ENCODE data around the gene MYL1.

Gene MYL1

GRCh38 chr2:210315015-210315788 is at the start of gene MYL1:
Gene MYL1 (minus strand): TSS chr2:210315174. CDS start chr2:210315042, 132 bp downstream.
- H3K27me3 Mint-ChIP-seq = peaks cover 1% of the 10 kb centered on the region
- H3K36me3 Mint-ChIP-seq = no peaks in the 10 kb centered on the region
- H3K4me3 Mint-ChIP-seq = no peak within 1 kb of the TSS
- no peak within 1 kb of the TSS for H3K27ac Mint-ChIP-seq
- no peaks in the 10 kb centered on the region for H3K9me3 Mint-ChIP-seq
- H3K4me1 Mint-ChIP-seq = no peaks in the 10 kb centered on the region

GRCh38 chr2:210363876-210364275 is 48.9 kb upstream of the MYL1 start:
- H3K36me3 Mint-ChIP-seq = no peaks in the 10 kb centered on the region
- H3K9me3 Mint-ChIP-seq = no peaks in the 10 kb centered on the region
- H3K27ac Mint-ChIP-seq = no peak overlapping the region
- peaks cover 7% of the 10 kb centered on the region for H3K27me3 Mint-ChIP-seq
- no peak overlapping the region for H3K4me3 Mint-ChIP-seq
- H3K4me1 Mint-ChIP-seq = no peaks in the 10 kb centered on the region

- no peaks in the 10 kb centered on the region for H3K4me1 Mint-ChIP-seq
- no peaks in the 10 kb centered on the region for H3K36me3 Mint-ChIP-seq
- no peaks in the 10 kb centered on the region for H3K9me3 Mint-ChIP-seq
- H3K27me3 Mint-ChIP-seq = peaks cover 7% of the 10 kb centered on the region
- no peak overlapping the region for H3K27ac Mint-ChIP-seq
- no peak overlapping the region for H3K4me3 Mint-ChIP-seq
Observed at GRCh38 chr2:210363261-210363660, 48.3 kb upstream of the MYL1 start.

- peaks cover 7% of the 10 kb centered on the region for H3K27me3 Mint-ChIP-seq
- no peaks in the 10 kb centered on the region for H3K9me3 Mint-ChIP-seq
- H3K36me3 Mint-ChIP-seq = no peaks in the 10 kb centered on the region
- no peaks in the 10 kb centered on the region for H3K4me1 Mint-ChIP-seq
- H3K4me3 Mint-ChIP-seq = no peak overlapping the region
- H3K27ac Mint-ChIP-seq = no peak overlapping the region
Observed at GRCh38 chr2:210360412-210360811, 45.4 kb upstream of the MYL1 start.

- H3K4me1 Mint-ChIP-seq = no peaks in the 10 kb centered on the region
- H3K27me3 Mint-ChIP-seq = peaks cover 7% of the 10 kb centered on the region
- H3K9me3 Mint-ChIP-seq = no peaks in the 10 kb centered on the region
- H3K36me3 Mint-ChIP-seq = no peaks in the 10 kb centered on the region
- no peak overlapping the region for H3K4me3 Mint-ChIP-seq
- no peak overlapping the region for H3K27ac Mint-ChIP-seq
Observed at GRCh38 chr2:210356944-210357343, 42.0 kb upstream of the MYL1 start.

- no peaks in the 10 kb centered on the region for H3K36me3 Mint-ChIP-seq
- H3K9me3 Mint-ChIP-seq = peaks cover 13% of the 10 kb centered on the region
- no peaks in the 10 kb centered on the region for H3K4me1 Mint-ChIP-seq
- no peak overlapping the region for H3K4me3 Mint-ChIP-seq
- H3K27me3 Mint-ChIP-seq = no peaks in the 10 kb centered on the region
- H3K27ac Mint-ChIP-seq = no peak overlapping the region
Observed at GRCh38 chr2:210337159-210337558, 22.2 kb upstream of the MYL1 start.

GRCh38 chr2:210324906-210325305 is 9.9 kb upstream of the MYL1 start:
- no peaks in the 10 kb centered on the region for H3K27me3 Mint-ChIP-seq
- no peaks in the 10 kb centered on the region for H3K36me3 Mint-ChIP-seq
- H3K9me3 Mint-ChIP-seq = no peaks in the 10 kb centered on the region
- no peak overlapping the region for H3K4me3 Mint-ChIP-seq
- no peak overlapping the region for H3K27ac Mint-ChIP-seq
- H3K4me1 Mint-ChIP-seq = no peaks in the 10 kb centered on the region

GRCh38 chr2:210324458-210324857 is 9.5 kb upstream of the MYL1 start:
- Mint-ChIP-seq H3K27me3 (no peaks in the 10 kb centered on the region), H3K27ac (no peak overlapping the region), H3K4me1 (no peaks in the 10 kb centered on the region), H3K36me3 (no peaks in the 10 kb centered on the region), H3K4me3 (no peak overlapping the region), H3K9me3 (no peaks in the 10 kb centered on the region)

- Mint-ChIP-seq H3K4me1 (no peaks in the 10 kb centered on the region), H3K27ac (no peak overlapping the region), H3K27me3 (no peaks in the 10 kb centered on the region), H3K36me3 (no peaks in the 10 kb centered on the region), H3K9me3 (no peaks in the 10 kb centered on the region), H3K4me3 (no peak overlapping the region)
Observed at GRCh38 chr2:210323003-210323402, 8.0 kb upstream of the MYL1 start.

- Mint-ChIP-seq H3K27me3 (peaks cover under 1% of the 10 kb centered on the region), H3K27ac (no peak overlapping the region), H3K4me1 (no peaks in the 10 kb centered on the region), H3K36me3 (no peaks in the 10 kb centered on the region), H3K9me3 (no peaks in the 10 kb centered on the region), H3K4me3 (no peak overlapping the region)
Observed at GRCh38 chr2:210318891-210319290, 3.9 kb upstream of the MYL1 start.

- Mint-ChIP-seq H3K27me3 (peaks cover 1% of the 10 kb centered on the region), H3K4me1 (no peaks in the 10 kb centered on the region), H3K27ac (no peak overlapping the region), H3K9me3 (no peaks in the 10 kb centered on the region), H3K36me3 (no peaks in the 10 kb centered on the region), H3K4me3 (no peak overlapping the region)
Observed at GRCh38 chr2:210318486-210318885, 3.5 kb upstream of the MYL1 start.

GRCh38 chr2:210310550-210310949 is 4.4 kb downstream of the MYL1 start:
- no peaks in the 10 kb centered on the region for H3K36me3 Mint-ChIP-seq
- H3K4me1 Mint-ChIP-seq = no peaks in the 10 kb centered on the region
- H3K9me3 Mint-ChIP-seq = no peaks in the 10 kb centered on the region
- peaks cover 5% of the 10 kb centered on the region for H3K27me3 Mint-ChIP-seq
- H3K27ac Mint-ChIP-seq = no peak overlapping the region
- no peak overlapping the region for H3K4me3 Mint-ChIP-seq

- Mint-ChIP-seq H3K4me3 (no peak overlapping the region), H3K4me1 (no peaks in the 10 kb centered on the region), H3K27me3 (peaks cover 5% of the 10 kb centered on the region), H3K36me3 (no peaks in the 10 kb centered on the region), H3K27ac (no peak overlapping the region), H3K9me3 (no peaks in the 10 kb centered on the region)
Observed at GRCh38 chr2:210309548-210310233, 5.3 kb downstream of the MYL1 start.

GRCh38 chr2:210303498-210303897 is 11.5 kb downstream of the MYL1 start:
- H3K27me3 Mint-ChIP-seq = peaks cover 1% of the 10 kb centered on the region
- H3K9me3 Mint-ChIP-seq = no peaks in the 10 kb centered on the region

GRCh38 chr2:210302326-210302725 is 12.6 kb downstream of the MYL1 start:
- no peak overlapping the region for H3K4me3 Mint-ChIP-seq
- no peaks in the 10 kb centered on the region for H3K36me3 Mint-ChIP-seq
- H3K9me3 Mint-ChIP-seq = no peaks in the 10 kb centered on the region
- no peaks in the 10 kb centered on the region for H3K4me1 Mint-ChIP-seq
- H3K27me3 Mint-ChIP-seq = peaks cover 1% of the 10 kb centered on the region
- no peak overlapping the region for H3K27ac Mint-ChIP-seq

More at GRCh38 chr2:210303498-210303897, 11.5 kb downstream of the MYL1 start:
- Mint-ChIP-seq H3K4me3 (no peak overlapping the region), H3K36me3 (no peaks in the 10 kb centered on the region), H3K27ac (no peak overlapping the region), H3K4me1 (no peaks in the 10 kb centered on the region)

- H3K9me3 Mint-ChIP-seq = no peaks in the 10 kb centered on the region
- H3K4me3 Mint-ChIP-seq = no peak overlapping the region
- H3K27me3 Mint-ChIP-seq = peaks cover 1% of the 10 kb centered on the region
- H3K36me3 Mint-ChIP-seq = no peaks in the 10 kb centered on the region
- no peaks in the 10 kb centered on the region for H3K4me1 Mint-ChIP-seq
- H3K27ac Mint-ChIP-seq = no peak overlapping the region
Observed at GRCh38 chr2:210299866-210300373, 15.1 kb downstream of the MYL1 start.
